Skeletal muscle cell (primary cell): Measurements from ENCODE around the gene SH3BP1.
A peak's percentile ranks its signal among the peaks of the same experiment; 100 is the strongest.
"Not testable (repeated sequence)": the region's sequence is repeated elsewhere in the genome, so short reads cannot be mapped to it uniquely, and the experiment has no call there.

Experiments
- DNase-seq: peaks from one replicate; pipeline ENCODE4 v3.0.0-alpha.2; 2010; ENCODE audit warnings: low read depth
- H3K4me3 ChIP-seq: 2 replicates; pipeline ENCODE4 v1.5.1; 2011; ENCODE audit warnings: low read depth, mild to moderate bottlenecking, control low read depth, low read length, moderate library complexity

SH3BP1 gene

DNA sequence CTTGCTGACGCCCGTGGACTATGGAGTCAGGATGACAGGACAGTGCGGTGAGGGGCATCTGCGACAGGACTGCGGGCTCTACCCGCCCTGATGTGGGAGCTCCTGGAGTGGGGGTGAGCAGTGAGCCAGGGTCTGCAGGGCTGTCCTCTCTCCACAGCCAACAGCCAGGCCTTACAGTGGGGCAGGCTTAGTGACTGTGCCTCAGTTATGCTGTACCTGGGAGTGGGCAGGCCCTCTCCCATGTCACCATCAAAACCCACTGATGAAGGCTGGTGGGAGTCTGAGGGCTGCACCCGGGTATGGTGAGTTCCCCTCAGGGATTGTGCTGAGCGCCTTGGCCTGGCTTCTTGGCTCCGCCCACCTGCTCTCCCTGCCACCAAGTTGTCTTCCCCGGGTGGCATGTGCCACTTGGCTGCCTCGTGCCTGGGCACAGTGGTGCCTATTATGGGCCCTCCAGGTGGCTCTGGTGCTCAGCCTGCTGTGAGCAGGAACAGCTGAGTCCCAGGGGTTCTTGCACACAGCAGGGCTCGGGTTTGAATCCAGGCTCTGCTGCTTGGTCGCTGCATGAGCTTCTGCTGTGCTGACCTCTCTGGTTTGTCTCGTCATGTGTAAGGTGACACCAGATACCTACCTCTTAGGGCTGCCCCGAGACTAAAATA, 53.3 kb downstream of the SH3BP1 start:
- H3K4me3 ChIP-seq: no peak overlapping the region
- no peak for DNase-seq

DNA sequence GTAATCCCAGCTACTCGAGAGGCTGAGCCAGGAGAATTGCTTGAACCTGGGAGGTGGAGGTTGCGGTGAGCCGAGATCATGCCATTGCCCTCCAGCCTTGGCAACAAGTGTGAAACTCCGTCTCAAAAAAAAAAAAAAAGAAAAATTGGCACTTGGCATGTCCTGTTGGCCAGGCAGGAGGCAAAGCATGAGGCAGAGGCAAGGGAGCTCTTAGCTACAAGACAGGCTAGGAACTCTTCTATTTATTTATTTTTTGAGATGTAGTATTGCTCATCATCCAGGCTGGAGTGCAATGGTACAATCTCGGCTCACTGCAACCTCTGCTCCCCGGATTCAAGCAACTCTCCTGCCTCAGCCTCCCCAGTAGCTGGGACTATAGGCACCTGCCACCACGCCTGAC, 54.7 kb downstream of the SH3BP1 start:
- H3K4me3 ChIP-seq, DNase-seq: not testable (repeated sequence)

DNA sequence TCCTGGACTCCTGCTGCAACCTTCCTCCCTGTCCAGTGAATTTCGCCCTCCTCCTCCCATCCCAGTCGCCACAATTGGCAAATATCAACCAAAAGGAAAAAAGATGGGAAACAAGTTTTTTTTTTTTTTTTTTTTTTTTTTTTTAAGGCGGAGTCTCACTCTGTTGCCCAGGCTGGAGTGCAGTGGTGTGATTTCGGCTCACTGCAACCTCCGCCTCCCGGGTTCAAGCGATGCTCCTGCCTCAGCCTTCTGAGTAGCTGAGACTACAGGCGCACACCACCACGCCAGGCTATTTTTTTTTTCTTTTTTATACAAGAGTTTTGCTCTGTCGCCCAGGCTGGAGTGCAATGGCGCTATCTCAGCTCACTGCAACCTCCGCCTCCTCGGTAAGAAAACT, 56.8 kb downstream of the SH3BP1 start:
- H3K4me3 ChIP-seq: peak overlapping the region; percentile 51

DNA sequence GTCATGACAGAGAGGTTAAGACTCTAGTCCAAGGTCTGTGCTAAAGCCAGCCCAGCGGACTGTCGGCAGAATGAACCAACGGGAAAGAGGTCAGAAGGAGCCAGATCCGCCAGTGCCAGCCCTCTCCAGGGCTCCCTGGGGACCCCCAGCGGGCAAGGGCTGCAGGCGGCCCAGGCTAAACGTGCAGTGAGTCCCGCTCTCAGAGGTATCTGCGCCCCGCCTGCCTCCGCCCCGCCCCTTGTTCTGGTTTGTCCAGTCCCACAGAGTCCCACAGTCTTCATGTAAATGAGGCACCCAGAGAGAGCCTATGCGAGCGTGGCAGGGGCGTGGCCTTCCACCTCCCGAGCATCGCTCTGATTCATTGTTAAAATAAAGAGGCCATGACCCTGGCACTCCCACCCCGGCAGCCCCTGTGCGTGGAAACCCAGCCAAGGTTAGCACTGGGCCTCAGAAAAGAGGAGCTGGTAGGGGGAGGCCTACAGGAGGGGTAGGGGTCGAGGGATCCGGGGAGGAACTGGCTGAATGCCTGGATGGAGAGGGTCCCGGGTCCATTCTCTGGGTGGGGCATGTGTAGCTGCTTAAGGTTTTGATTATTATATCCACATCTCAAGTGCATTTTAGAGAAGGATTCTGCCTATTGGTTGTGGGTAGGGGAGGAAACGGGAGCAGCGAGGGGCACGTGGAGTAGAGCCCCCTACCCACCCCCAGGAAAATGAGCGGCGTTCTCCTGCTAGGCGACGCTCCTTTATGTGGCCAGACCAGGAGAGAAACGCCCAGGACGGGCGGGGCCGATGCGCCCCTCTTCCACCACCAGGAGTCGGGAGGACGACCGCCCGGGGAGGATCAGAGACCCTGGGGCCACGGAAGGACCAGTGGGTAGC, 57.4 kb downstream of the SH3BP1 start, which contains the start of gene TRIOBP:
Gene TRIOBP (plus strand): TSS at position 392 of the 881 bp plus-strand sequence. CDS start 4,318 bp downstream, outside the sequence.
- H3K4me3 ChIP-seq: peak within 1 kb of the TSS; percentile 51
- DNase-seq: peak; percentile 88

More for the DNA sequence above, 56.8 kb downstream of the SH3BP1 start:
- DNase-seq: not testable (repeated sequence)

DNA sequence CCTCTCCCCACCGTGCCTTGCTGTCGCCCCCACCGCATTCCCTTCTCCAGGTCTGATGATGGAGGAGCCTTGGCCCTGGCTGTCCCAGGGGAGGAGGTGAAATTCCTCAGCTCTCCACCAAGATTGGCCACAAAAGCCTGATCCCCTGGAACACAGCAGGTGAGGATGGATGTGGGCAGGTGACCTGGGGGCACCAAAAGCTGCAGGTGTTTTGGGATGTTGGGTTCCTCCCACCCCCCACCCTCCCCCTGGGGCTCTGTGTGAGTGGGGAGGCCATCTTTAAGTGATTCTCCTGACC, 58.0 kb downstream of the SH3BP1 start:
- no peak for DNase-seq
- H3K4me3 ChIP-seq: peak overlapping the region; percentile 51

DNA sequence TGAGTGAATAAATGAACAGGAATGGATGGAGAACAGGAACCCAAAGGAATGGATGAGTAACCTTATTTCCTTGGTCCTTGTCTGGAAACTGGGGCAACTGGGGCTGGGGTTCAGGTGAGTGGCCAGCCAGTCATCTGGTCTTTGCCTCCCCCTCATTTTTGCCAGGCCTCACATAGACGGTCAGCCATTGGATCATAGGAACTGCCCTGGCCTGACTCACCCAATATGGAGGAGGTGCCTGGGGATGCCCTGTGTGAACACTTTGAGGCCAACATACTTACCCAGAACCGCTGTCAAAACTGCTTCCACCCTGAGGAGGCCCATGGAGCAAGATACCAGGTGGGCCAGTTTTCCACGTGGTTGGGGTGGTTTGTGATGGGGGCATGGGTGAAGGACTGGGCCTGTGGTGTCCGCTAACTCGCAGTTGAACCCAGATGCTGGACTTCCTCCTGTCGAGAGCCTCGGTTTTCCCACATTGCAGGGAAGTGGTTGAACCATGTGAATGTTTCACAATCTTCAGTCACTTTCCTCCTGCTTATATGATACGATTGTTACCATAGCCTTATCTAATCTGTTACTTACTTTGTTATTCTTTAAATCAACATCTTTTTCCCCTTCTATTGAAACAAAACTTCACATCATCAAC, 61.8 kb downstream of the SH3BP1 start:
- DNase-seq: no peak
- no peak overlapping the region for H3K4me3 ChIP-seq

DNA sequence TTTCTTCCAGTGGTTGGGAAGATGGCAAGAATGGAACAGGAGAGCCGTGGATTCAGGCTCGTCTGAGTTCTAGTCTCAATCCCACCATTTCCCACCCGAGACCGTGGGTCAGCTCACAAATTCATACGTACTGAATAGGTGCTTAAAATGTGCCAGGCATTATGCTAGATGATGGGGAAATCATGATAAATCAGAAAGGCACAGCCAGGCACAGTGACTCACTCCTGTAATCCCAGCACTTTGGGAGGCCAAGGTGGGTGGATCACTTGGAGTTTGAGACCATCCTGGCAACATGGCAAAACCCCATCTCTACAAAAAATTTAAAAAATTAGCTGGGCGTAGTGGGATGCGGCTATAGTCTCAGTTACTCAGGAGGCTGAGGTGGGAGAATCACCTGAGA, 64.4 kb downstream of the SH3BP1 start:
- no peak overlapping the region for H3K4me3 ChIP-seq
- no peak for DNase-seq

DNA sequence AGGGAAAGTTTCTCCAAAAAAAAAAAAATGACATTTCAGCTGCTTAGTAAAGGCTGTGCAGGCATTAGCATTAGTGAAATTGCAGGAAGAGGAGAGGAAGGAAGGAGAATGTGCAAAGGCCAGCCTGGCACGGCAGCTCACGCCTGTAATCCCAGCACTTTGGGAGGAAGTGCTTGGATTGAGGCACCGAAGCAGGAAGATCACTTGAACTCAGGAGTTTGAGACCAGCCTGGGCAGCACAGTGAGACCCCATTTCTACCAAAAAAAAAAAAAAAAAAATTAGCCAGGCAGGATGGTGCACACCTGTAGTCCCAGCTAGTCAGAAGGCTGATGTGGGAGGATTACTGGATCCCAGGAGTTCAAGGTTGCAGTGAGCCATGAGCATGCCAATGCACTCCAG, 65.2 kb downstream of the SH3BP1 start:
- no peak for DNase-seq
- no peak overlapping the region for H3K4me3 ChIP-seq

DNA sequence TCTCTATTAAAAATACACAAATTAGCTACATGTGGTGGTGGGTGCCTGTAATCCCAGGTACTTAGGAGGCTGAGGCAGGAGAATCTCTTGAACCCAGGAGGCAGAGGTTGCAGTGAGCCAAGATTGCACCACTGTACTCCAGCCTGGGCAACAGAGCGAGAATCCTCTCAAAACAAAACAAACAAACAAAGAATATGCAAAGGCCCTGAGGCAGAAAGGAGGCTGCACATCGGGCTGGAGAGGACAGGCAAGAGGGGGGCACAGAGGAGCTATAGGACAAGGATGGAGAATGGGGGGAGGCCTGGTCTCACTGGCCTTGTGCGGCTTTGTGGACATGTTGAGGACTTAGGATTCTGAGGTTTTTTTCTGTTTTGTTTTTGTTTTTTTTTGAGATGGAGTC, 65.7 kb downstream of the SH3BP1 start:
- no peak overlapping the region for H3K4me3 ChIP-seq
- DNase-seq: no peak
